Astrocyte of the cerebellum (primary cell): ENCODE data around the gene CNTN6.

Experiments
- DNase-seq: peaks from one replicate; pipeline ENCODE4 v3.0.0-alpha.2; 2011; ENCODE audit warnings: low read depth
- H3K4me3 ChIP-seq: 2 replicates; pipeline ENCODE4 v1.5.1; 2011; ENCODE audit warnings: mild to moderate bottlenecking, low read depth, low read length, moderate library complexity
- in situ Hi-C: cut with HindIII; loops from 2 replicates; pipeline ENCODE4 v1.10.0; 2017; ENCODE audit warnings: low sequenced_read_pairs
- TF ChIP-seq, protein P1 (sequence below): IDR thresholded peaks from 2 replicates; pipeline ENCODE4 v1.5.1; 2012; ENCODE audit warnings: low read length, low read depth, moderate library complexity, mild to moderate bottlenecking; ENCODE audit errors: missing control alignments

Gene CNTN6

GRCh38 chr3:1262246-1262645 is 169.4 kb downstream of the CNTN6 start:
- no peak for DNase-seq
- H3K4me3 ChIP-seq, result no peak overlapping the region
- TF ChIP-seq, protein P1, sequence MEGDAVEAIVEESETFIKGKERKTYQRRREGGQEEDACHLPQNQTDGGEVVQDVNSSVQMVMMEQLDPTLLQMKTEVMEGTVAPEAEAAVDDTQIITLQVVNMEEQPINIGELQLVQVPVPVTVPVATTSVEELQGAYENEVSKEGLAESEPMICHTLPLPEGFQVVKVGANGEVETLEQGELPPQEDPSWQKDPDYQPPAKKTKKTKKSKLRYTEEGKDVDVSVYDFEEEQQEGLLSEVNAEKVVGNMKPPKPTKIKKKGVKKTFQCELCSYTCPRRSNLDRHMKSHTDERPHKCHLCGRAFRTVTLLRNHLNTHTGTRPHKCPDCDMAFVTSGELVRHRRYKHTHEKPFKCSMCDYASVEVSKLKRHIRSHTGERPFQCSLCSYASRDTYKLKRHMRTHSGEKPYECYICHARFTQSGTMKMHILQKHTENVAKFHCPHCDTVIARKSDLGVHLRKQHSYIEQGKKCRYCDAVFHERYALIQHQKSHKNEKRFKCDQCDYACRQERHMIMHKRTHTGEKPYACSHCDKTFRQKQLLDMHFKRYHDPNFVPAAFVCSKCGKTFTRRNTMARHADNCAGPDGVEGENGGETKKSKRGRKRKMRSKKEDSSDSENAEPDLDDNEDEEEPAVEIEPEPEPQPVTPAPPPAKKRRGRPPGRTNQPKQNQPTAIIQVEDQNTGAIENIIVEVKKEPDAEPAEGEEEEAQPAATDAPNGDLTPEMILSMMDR, result no peak
- in situ Hi-C loops, result no loop called here

GRCh38 chr3:1263121-1263520 is 170.3 kb downstream of the CNTN6 start:
- TF ChIP-seq, protein P1, result no peak
- H3K4me3 ChIP-seq, result no peak overlapping the region
- in situ Hi-C loops, result no loop called here
- DNase-seq, result no peak

- no peak for DNase-seq
- H3K4me3 ChIP-seq, result no peak overlapping the region
- TF ChIP-seq, protein P1, result no peak
- in situ Hi-C loops, result no loop called here
These were observed 177.0 kb downstream of the CNTN6 start for GRCh38 chr3:1269808-1270207.

- in situ Hi-C loops, result no loop called here
- no peak for DNase-seq
- no peak overlapping the region for H3K4me3 ChIP-seq
- TF ChIP-seq, protein P1, result no peak
These were observed 179.9 kb downstream of the CNTN6 start for GRCh38 chr3:1272546-1273265.

GRCh38 chr3:1275495-1275894 is 182.7 kb downstream of the CNTN6 start:
- in situ Hi-C loops, result no loop called here
- TF ChIP-seq, protein P1, result peak; percentile 15
- no peak overlapping the region for H3K4me3 ChIP-seq
- no peak for DNase-seq

- TF ChIP-seq, protein P1, result no peak
- no peak for DNase-seq
- in situ Hi-C loops, result no loop called here
- H3K4me3 ChIP-seq, result no peak overlapping the region
These were observed 195.0 kb downstream of the CNTN6 start for GRCh38 chr3:1287815-1288214.
